GM18951 (cell line): ENCODE results near the gene KANTR.
"Not testable (repeated sequence)": the region's sequence is repeated elsewhere in the genome, so short reads cannot be mapped to it uniquely, and the experiment has no call there.

Experiments used
- POLR2A ChIP-seq: IDR thresholded peaks from 4 replicates; pipeline ENCODE4 v1.6.1; 2011; ENCODE audit warnings: mild to moderate bottlenecking; ENCODE audit not compliant: insufficient read length, insufficient read depth; ENCODE audit errors: extremely low read depth
- in situ Hi-C: fragments of 300-500 bp; cut with MboI; formaldehyde crosslinking; loops from one replicate; pipeline ENCODE4 v1.12.0; 2022; ENCODE audit warnings: low sequenced_read_pairs, mixed read lengths, inconsistent platforms; ENCODE audit not compliant: unreplicated experiment

The KANTR gene

GRCh38 chrX:53126377-53126776 is 32.4 kb downstream of the KANTR start:
- in situ Hi-C loops: no loop called here
- TF ChIP-seq POLR2A: no peak

GRCh38 chrX:53128097-53128749 is 34.3 kb downstream of the KANTR start:
- no peak for TF ChIP-seq POLR2A
- in situ Hi-C loops: no loop called here

GRCh38 chrX:53133400-53133799 is 39.5 kb downstream of the KANTR start:
- TF ChIP-seq POLR2A: no peak
- in situ Hi-C loops: no loop called here

DNA sequence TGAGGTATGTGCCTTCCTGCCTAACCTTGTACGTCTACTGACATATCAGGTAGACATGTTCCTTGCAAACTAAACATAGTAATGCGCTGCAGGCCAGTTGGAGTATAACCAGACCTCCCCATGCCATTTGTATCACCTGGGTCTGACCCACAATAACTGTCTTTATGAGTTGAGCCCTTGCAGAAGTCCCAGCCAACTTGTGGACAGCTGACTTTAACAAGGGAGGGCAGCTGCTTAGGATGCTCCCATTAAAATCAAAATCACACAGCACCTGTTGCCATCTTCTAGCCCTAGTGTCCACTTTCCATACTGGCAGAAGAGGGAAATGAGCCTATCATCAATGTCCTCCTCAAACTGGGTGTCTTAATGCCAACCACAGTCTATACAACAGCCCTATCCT is 41.6 kb downstream of the KANTR start:
- in situ Hi-C loops: no loop called here
- TF ChIP-seq POLR2A: no peak

DNA sequence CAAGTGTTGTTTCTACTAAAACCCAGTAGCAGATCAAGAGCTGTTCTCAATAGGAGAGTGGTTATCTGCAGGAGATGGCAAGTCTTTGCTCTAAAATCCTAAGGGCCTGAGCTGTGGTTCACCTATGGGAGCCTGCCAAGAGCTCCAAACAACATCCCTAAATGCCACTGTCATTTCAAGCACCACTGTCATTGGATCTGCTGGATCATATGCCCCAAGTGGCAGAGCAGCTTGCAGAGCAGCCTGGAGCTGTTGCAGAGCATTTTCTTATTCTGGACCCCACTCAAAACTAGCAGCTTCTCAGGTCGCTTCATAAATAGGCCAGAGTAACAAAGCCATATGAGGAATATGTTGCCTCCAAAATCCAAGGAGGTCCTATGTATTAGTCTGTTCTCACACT is 59.6 kb downstream of the KANTR start:
- in situ Hi-C loops: no loop called here
- no peak for TF ChIP-seq POLR2A

GRCh38 chrX:53155512-53156206 is 61.7 kb downstream of the KANTR start:
- TF ChIP-seq POLR2A: no peak
- in situ Hi-C loops: no loop called here

GRCh38 chrX:53156207-53156596 is 62.3 kb downstream of the KANTR start:
- in situ Hi-C loops: no loop called here
- TF ChIP-seq POLR2A: no peak

DNA sequence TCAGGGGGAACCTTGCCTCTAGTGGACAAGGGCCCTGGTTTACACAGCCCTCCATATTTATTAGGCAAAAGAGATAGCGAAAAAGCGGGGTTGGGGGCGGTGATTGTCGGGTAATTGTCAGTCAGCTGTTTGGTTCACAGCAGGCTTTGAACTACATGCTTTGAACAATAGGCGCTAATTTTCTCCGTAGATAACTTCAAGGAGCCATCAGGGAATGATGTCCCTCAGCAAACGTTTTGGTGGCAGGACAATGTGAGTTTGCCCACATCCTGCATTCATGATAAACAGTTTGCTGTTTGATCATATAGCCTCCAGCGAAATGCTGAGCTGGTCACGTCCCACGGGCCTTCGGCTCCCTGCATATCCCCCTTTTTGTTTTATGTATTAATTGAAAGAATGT is 65.2 kb downstream of the KANTR start:
- TF ChIP-seq POLR2A: no peak
- in situ Hi-C loops: no loop called here

DNA sequence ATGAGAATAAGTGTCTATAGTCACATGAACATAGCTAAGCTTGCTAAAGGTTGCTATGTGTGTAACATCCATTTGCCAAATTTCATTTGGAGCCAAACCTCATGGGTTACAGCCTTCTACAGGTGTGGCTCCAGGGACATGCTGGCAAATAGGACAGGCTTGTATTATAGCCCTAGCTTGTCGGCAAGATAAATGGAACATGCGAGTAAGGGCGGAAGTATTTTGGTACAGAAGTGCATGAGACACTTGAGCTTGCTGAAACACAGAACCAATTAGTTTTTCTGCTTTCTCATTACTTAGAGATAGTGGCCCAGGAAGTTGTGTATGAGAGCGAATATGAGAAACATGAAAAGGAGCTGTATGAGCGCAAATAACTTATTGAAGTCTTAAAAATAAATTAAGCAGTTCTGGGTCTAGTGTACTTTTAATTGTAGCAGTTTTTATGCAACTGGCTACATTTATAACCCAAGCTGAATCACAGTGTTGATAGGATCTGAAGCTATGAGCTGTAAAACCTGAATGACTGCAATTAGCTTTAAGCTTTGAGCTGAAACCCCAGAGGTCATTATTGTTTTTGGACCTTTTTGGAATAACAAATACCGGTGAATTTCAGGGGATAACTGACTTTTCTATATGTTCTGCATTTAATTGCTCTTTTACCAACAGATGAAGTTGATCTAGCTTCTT is 66.5 kb downstream of the KANTR start:
- in situ Hi-C loops: no loop called here
- no peak for TF ChIP-seq POLR2A

GRCh38 chrX:53163436-53163835 is 69.5 kb downstream of the KANTR start:
- TF ChIP-seq POLR2A: no peak
- in situ Hi-C loops: no loop called here

- in situ Hi-C loops: not testable (repeated sequence)
These were observed 70.6 kb downstream of the KANTR start for GRCh38 chrX:53164566-53164965.

DNA sequence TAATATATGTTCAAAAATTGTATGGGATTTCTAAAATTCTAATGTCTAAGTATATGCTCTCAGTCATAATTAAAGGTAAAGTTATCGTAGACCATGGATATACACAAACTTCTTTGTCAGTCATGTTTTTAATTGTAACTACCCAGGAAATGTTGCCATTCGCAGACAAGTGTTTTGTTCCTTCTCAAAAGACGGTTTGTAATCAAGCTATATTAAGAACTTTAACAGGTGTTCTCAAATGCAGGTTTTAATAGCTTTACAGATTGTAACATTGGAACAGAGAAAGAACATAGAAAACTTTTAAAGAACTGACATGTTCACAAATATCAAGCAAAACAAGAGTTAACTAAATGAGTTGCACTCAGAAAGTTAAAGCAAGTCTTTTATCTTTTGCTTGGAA is 72.2 kb downstream of the KANTR start:
- in situ Hi-C loops: no loop called here
- TF ChIP-seq POLR2A: no peak

DNA sequence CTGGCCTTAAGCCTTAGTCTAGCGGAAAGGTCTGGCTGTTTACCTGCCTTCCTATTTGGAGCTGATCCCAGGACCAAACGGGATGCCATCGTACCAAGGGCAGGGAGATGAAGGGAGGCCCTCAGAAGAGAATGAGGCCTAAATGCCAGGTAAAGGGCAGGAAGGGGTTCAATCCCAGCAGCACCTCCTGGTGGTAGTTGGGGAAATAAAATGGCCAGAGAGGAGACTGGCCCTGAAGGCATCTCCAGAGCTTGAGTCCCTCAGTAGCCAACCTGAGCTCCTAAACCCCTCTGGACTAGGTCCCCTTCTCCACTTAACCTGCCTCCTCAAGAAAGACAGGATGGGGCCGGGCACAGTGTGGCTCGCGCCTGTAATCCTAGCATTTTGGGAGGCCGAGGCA is 77.4 kb downstream of the KANTR start:
- in situ Hi-C loops: no loop called here
- TF ChIP-seq POLR2A: no peak
